ENCODE measurements around the gene SLX4IP. TPM values are rescaled to one million over a fixed set of nuclear protein-coding genes. Genes with fewer than 3 reads are reported as not detected.
A peak's percentile ranks its signal among the peaks of the same experiment; 100 is the strongest.

Gene SLX4IP
- total RNA-seq, 1 donor from 2014 or later: 6.8 TPM

GRCh38 chr20:10519361-10520046 is 84.4 kb downstream of the SLX4IP start:
- H3K4me3 Mint-ChIP-seq (ENCODE audit: unreplicated experiment): no peak overlapping the region
- peaks cover 2% of the 10 kb centered on the region for H3K27me3 Mint-ChIP-seq (ENCODE audit: unreplicated experiment)

GRCh38 chr20:10520528-10520927 is 85.4 kb downstream of the SLX4IP start:
- H3K4me3 Mint-ChIP-seq (ENCODE audit: unreplicated experiment): no peak overlapping the region
- H3K4me1 Mint-ChIP-seq (ENCODE audit: unreplicated experiment): peaks cover 21% of the 10 kb centered on the region
- no peaks in the 10 kb centered on the region for H3K9me3 Mint-ChIP-seq (ENCODE audit: unreplicated experiment)
- H3K27me3 Mint-ChIP-seq (ENCODE audit: unreplicated experiment): peaks cover 2% of the 10 kb centered on the region
- H3K27ac Mint-ChIP-seq (ENCODE audit: unreplicated experiment): no peak overlapping the region
- no peak for DNase-seq (ENCODE audit: low spot score)
- H3K36me3 Mint-ChIP-seq (ENCODE audit: low read depth, unreplicated experiment): no peaks in the 10 kb centered on the region
- TF ChIP-seq CTCF (IDR thresholded peaks at IDR 0.05; ENCODE audit: unreplicated experiment): no peak

More at GRCh38 chr20:10519361-10520046, 84.4 kb downstream of the SLX4IP start:
- Mint-ChIP-seq H3K4me1 (ENCODE audit: unreplicated experiment) (peaks cover 21% of the 10 kb centered on the region), H3K9me3 (ENCODE audit: unreplicated experiment) (no peaks in the 10 kb centered on the region), H3K36me3 (ENCODE audit: low read depth, unreplicated experiment) (no peaks in the 10 kb centered on the region), H3K27ac (ENCODE audit: unreplicated experiment) (no peak overlapping the region)
- TF ChIP-seq CTCF (IDR thresholded peaks at IDR 0.05; ENCODE audit: unreplicated experiment): no peak
- DNase-seq (ENCODE audit: low spot score): no peak

GRCh38 chr20:10521068-10521831 is 86.1 kb downstream of the SLX4IP start:
- Mint-ChIP-seq H3K36me3 (ENCODE audit: low read depth, unreplicated experiment) (no peaks in the 10 kb centered on the region), H3K4me1 (ENCODE audit: unreplicated experiment) (peaks cover 25% of the 10 kb centered on the region), H3K9me3 (ENCODE audit: unreplicated experiment) (no peaks in the 10 kb centered on the region), H3K4me3 (ENCODE audit: unreplicated experiment) (no peak overlapping the region), H3K27me3 (ENCODE audit: unreplicated experiment) (peaks cover 2% of the 10 kb centered on the region), H3K27ac (ENCODE audit: unreplicated experiment) (peak overlapping the region; percentile 6)
- no peak for DNase-seq (ENCODE audit: low spot score)
- no peak for TF ChIP-seq CTCF (IDR thresholded peaks at IDR 0.05; ENCODE audit: unreplicated experiment)

GRCh38 chr20:10521836-10522235 is 86.7 kb downstream of the SLX4IP start:
- H3K27me3 Mint-ChIP-seq (ENCODE audit: unreplicated experiment): peaks cover 2% of the 10 kb centered on the region
- H3K9me3 Mint-ChIP-seq (ENCODE audit: unreplicated experiment): no peaks in the 10 kb centered on the region
- peaks cover 25% of the 10 kb centered on the region for H3K4me1 Mint-ChIP-seq (ENCODE audit: unreplicated experiment)
- no peak for DNase-seq (ENCODE audit: low spot score)
- H3K4me3 Mint-ChIP-seq (ENCODE audit: unreplicated experiment): no peak overlapping the region
- H3K27ac Mint-ChIP-seq (ENCODE audit: unreplicated experiment): no peak overlapping the region
- H3K36me3 Mint-ChIP-seq (ENCODE audit: low read depth, unreplicated experiment): no peaks in the 10 kb centered on the region
- TF ChIP-seq CTCF (IDR thresholded peaks at IDR 0.05; ENCODE audit: unreplicated experiment): no peak

- no peaks in the 10 kb centered on the region for H3K9me3 Mint-ChIP-seq (ENCODE audit: unreplicated experiment)
- no peak for TF ChIP-seq CTCF (IDR thresholded peaks at IDR 0.05; ENCODE audit: unreplicated experiment)
- H3K4me3 Mint-ChIP-seq (ENCODE audit: unreplicated experiment): no peak overlapping the region
- no peak for DNase-seq (ENCODE audit: low spot score)
- peaks cover 25% of the 10 kb centered on the region for H3K4me1 Mint-ChIP-seq (ENCODE audit: unreplicated experiment)
- H3K27me3 Mint-ChIP-seq (ENCODE audit: unreplicated experiment): peaks cover 2% of the 10 kb centered on the region
- H3K36me3 Mint-ChIP-seq (ENCODE audit: low read depth, unreplicated experiment): no peaks in the 10 kb centered on the region
- H3K27ac Mint-ChIP-seq (ENCODE audit: unreplicated experiment): no peak overlapping the region
Measured at GRCh38 chr20:10522328-10522727, 87.2 kb downstream of the SLX4IP start.

All from endothelial cell (in vitro differentiated cells).